Gastroesophageal sphincter (tissue), 3 donors: ENCODE results near the gene FMOD.
"Not testable (repeated sequence)": the region's sequence is repeated elsewhere in the genome, so short reads cannot be mapped to it uniquely, and the experiment has no call there.

Experiments used
- CTCF ChIP-seq, 4 experiments: fragments of 200-600 bp in 2 of 4; fragments of 450-650 bp in 2 of 4; sonication (generic) in 1 of 4; IDR thresholded peaks; one replicate each; pipeline ENCODE4 v1.5.1; 2017 to 2019; ENCODE audit warnings: antibody characterized with exemption in 4 of 4, mild to moderate bottlenecking in 2 of 4, moderate library complexity in 2 of 4
- EP300 ChIP-seq: sonication (generic); formaldehyde crosslinking; IDR thresholded peaks from one replicate; pipeline ENCODE4 v1.6.1; 2017; ENCODE audit warnings: antibody characterized with exemption, mild to moderate bottlenecking
- POLR2A ChIP-seq, 2 donors: fragments of 450-650 bp; IDR thresholded peaks; one replicate each; pipeline ENCODE4 v1.6.1; 2017; ENCODE audit warnings: antibody characterized with exemption in 2 of 2, mild to moderate bottlenecking in 2 of 2, moderate library complexity in 1 of 2
- POLR2AphosphoS5 ChIP-seq: sonication (generic); formaldehyde crosslinking; IDR thresholded peaks from one replicate; pipeline ENCODE4 v1.6.1; 2017; ENCODE audit warnings: antibody characterized with exemption

- TF ChIP-seq CTCF (IDR thresholded peaks at IDR 0.05); POLR2A (IDR thresholded peaks at IDR 0.05); EP300: not testable (repeated sequence)
- peak; percentile 5 for TF ChIP-seq POLR2AphosphoS5
Measured at GRCh38 chr1:203314025-203314759, 36.7 kb downstream of the FMOD start.
